NCI-H345 (cell line): Measurements from ENCODE around the gene PCNX4.

Experiments
- DNase-seq: peaks from one replicate; lab custom pipeline; 2025; lab: John Stamatoyannopoulos, UW

Gene PCNX4

GRCh38 chr14:60102389-60102788 is 10.7 kb downstream of the PCNX4 start:
- DNase-seq = no peak

- no peak for DNase-seq
Measured at GRCh38 chr14:60106339-60106738, 14.6 kb downstream of the PCNX4 start.

GRCh38 chr14:60107477-60107876 is 15.8 kb downstream of the PCNX4 start:
- DNase-seq = no peak

- DNase-seq = no peak
Measured at GRCh38 chr14:60111732-60112131, 20.0 kb downstream of the PCNX4 start.

- no peak for DNase-seq
Measured at GRCh38 chr14:60114881-60115280, 23.2 kb downstream of the PCNX4 start.

- DNase-seq = no peak
Measured at GRCh38 chr14:60116181-60116580, 24.5 kb downstream of the PCNX4 start.

- no peak for DNase-seq
Measured at GRCh38 chr14:60125918-60126317, 34.2 kb downstream of the PCNX4 start.

GRCh38 chr14:60133487-60133886 is 41.8 kb downstream of the PCNX4 start:
- DNase-seq = no peak

- no peak for DNase-seq
Measured at GRCh38 chr14:60134702-60135101, 43.0 kb downstream of the PCNX4 start.

- DNase-seq = peak; percentile 14
Measured at GRCh38 chr14:60151715-60152114, 60.0 kb downstream of the PCNX4 start.

GRCh38 chr14:60153991-60154390 is 62.3 kb downstream of the PCNX4 start:
- DNase-seq = no peak

- DNase-seq = no peak
Measured at GRCh38 chr14:60154671-60155070, 62.9 kb downstream of the PCNX4 start.

- DNase-seq = no peak
Measured at GRCh38 chr14:60160422-60160821, 68.7 kb downstream of the PCNX4 start.

GRCh38 chr14:60161196-60162107 is 69.7 kb downstream of the PCNX4 start:
- DNase-seq = peak; percentile 70

GRCh38 chr14:60163693-60164092 is 72.0 kb downstream of the PCNX4 start:
- peak; percentile 29 for DNase-seq

GRCh38 chr14:60164404-60164711 is 72.6 kb downstream of the PCNX4 start:
- DNase-seq = no peak

GRCh38 chr14:60164712-60165546 is 73.2 kb downstream of the PCNX4 start, which contains the start of gene DHRS7:
TSS of gene DHRS7 (minus strand) at chr14:60165398. CDS start at chr14:60165309, 89 bp downstream.
- DNase-seq = peak; percentile 83

GRCh38 chr14:60165547-60165876 is 73.8 kb downstream of the PCNX4 start:
- DNase-seq = no peak

GRCh38 chr14:60166142-60166541 is 74.4 kb downstream of the PCNX4 start:
- DNase-seq = no peak

- DNase-seq = no peak
Measured at GRCh38 chr14:60169722-60170121, 78.0 kb downstream of the PCNX4 start.

- no peak for DNase-seq
Measured at GRCh38 chr14:60170948-60171347, 79.2 kb downstream of the PCNX4 start.

GRCh38 chr14:60171690-60172089 is 80.0 kb downstream of the PCNX4 start:
- DNase-seq = no peak
